NCI-H2107 treated with DMSO at 0.1 percent for 48 hours (cell line): ENCODE data around the gene ATXN1L.
"Not testable (repeated sequence)": the region's sequence is repeated elsewhere in the genome, so short reads cannot be mapped to it uniquely, and the experiment has no call there.

Experiments used
- DNase-seq: peaks from one replicate; lab custom pipeline; 2025; ENCODE audit not compliant: unreplicated experiment; lab: John Stamatoyannopoulos, UW

The ATXN1L gene

GRCh38 chr16:71852561-71852960, 6.8 kb downstream of the ATXN1L start:
- no peak for DNase-seq

GRCh38 chr16:71853413-71853812, 7.6 kb downstream of the ATXN1L start:
- no peak for DNase-seq

- DNase-seq, result no peak
Measured at GRCh38 chr16:71854369-71854948, 8.7 kb downstream of the ATXN1L start.

- DNase-seq, result no peak
Measured at GRCh38 chr16:71855937-71856662, 10.3 kb downstream of the ATXN1L start.

- DNase-seq, result no peak
Measured at GRCh38 chr16:71859762-71860521, 14.2 kb downstream of the ATXN1L start.

- no peak for DNase-seq
Measured at GRCh38 chr16:71863995-71864394, 18.2 kb downstream of the ATXN1L start.

GRCh38 chr16:71865173-71865863, 19.5 kb downstream of the ATXN1L start:
- no peak for DNase-seq

- not testable (repeated sequence) for DNase-seq
Measured at GRCh38 chr16:71867175-71867574, 21.4 kb downstream of the ATXN1L start.

- peak; percentile 59 for DNase-seq
Measured at GRCh38 chr16:71867939-71868338, 22.2 kb downstream of the ATXN1L start.

GRCh38 chr16:71869089-71869488, 23.3 kb downstream of the ATXN1L start:
- DNase-seq, result no peak

- no peak for DNase-seq
Measured at GRCh38 chr16:71870818-71871217, 25.0 kb downstream of the ATXN1L start.

GRCh38 chr16:71873199-71873598, 27.4 kb downstream of the ATXN1L start:
- no peak for DNase-seq

- no peak for DNase-seq
Measured at GRCh38 chr16:71878911-71879310, 33.1 kb downstream of the ATXN1L start.

GRCh38 chr16:71880176-71880575, 34.4 kb downstream of the ATXN1L start:
- DNase-seq, result no peak

- DNase-seq, result peak; percentile 78
Measured at GRCh38 chr16:71882505-71883167, 36.9 kb downstream of the ATXN1L start.

- DNase-seq, result no peak
Measured at GRCh38 chr16:71883168-71883848, 37.5 kb downstream of the ATXN1L start.

GRCh38 chr16:71883849-71884638, 38.3 kb downstream of the ATXN1L start, which contains the start of gene ZNF821:
TSS of gene ZNF821 (minus strand) at chr16:71884182. CDS start at chr16:71879946, 4,236 bp downstream.
- DNase-seq, result peak; percentile 19

- DNase-seq, result no peak
Measured at GRCh38 chr16:71885261-71885650, 39.5 kb downstream of the ATXN1L start.

- no peak for DNase-seq
Measured at GRCh38 chr16:71889147-71889546, 43.4 kb downstream of the ATXN1L start.

GRCh38 chr16:71893888-71894228, 48.1 kb downstream of the ATXN1L start:
- DNase-seq, result no peak
